ENCODE results near the gene EFHC1.

- TF ChIP-seq POLR2A (IDR thresholded peaks at IDR 0.05) (no peak), CTCF (IDR thresholded peaks at IDR 0.05) (no peak), POLR2AphosphoS5 (IDR thresholded peaks at IDR 0.05) (no peak), EP300 (IDR thresholded peaks at IDR 0.05) (no peak)
Measured at GRCh38 chr6:52570291-52570700, 150.2 kb downstream of the EFHC1 start.
